SK-N-SH (cell line): ENCODE data around the gene ATP5F1D. TPM values are rescaled to one million over a fixed set of nuclear protein-coding genes. Genes with fewer than 3 reads are reported as not detected.

Experiments
- CTCF ChIA-PET: fragments of 300-600, 350-600 bp; formaldehyde crosslinking; extraction: SDS; loops from one replicate; lab custom pipeline; 2021; lab: Yijun Ruan, JAX
- POLR2A ChIA-PET: fragments of 350-600 bp; sonication (Branson Sonifier 250); formaldehyde crosslinking; extraction: SDS; loops from one replicate; lab custom pipeline; 2020; ENCODE audit warnings: antibody characterized with exemption, inconsistent platforms; lab: Yijun Ruan, JAX
- DNase-seq: peaks from one replicate; pipeline ENCODE4 v3.0.0; 2012
- H2AFZ ChIP-seq: fragments of 200-600 bp; sonication (generic); 2 replicates; pipeline ENCODE4 v1.8.1; 2016; ENCODE audit warnings: antibody characterized with exemption, mild to moderate bottlenecking, low read depth
- H3F3A ChIP-seq: fragments of 200-600 bp; sonication (generic); replicated peaks from 2 replicates; pipeline ENCODE3; 2016; ENCODE audit warnings: antibody characterized with exemption, mild to moderate bottlenecking; ENCODE audit not compliant: insufficient read depth
- H3K27ac ChIP-seq, 2 experiments: fragments of 200-500 bp in 1 of 2; fragments of 200-600 bp in 1 of 2; sonication (Bioruptor generic) in 1 of 2; sonication (generic), shearing (Covaris generic) in 1 of 2; 2 replicates each; pipeline versions ENCODE4 v1.5.1 to v1.6.1; 2014 to 2016; ENCODE audit warnings: low read depth in 2 of 2, inconsistent platforms in 1 of 2, low read length in 1 of 2, mild to moderate bottlenecking in 1 of 2, mixed read lengths in 1 of 2
- H3K27me3 ChIP-seq: fragments of 200-600 bp; sonication (generic), shearing (Covaris generic); 2 replicates; pipeline ENCODE4 v1.6.1; 2016; ENCODE audit warnings: mixed run types; ENCODE audit not compliant: insufficient read depth
- H3K36me3 ChIP-seq, 2 experiments: fragments of 200-500 bp in 1 of 2; fragments of 200-600 bp in 1 of 2; sonication (Bioruptor generic) in 1 of 2; sonication (generic) in 1 of 2; replicated peaks in 1 of 2; 2 replicates each; pipeline versions ENCODE3 to v1.5.1; 2014 to 2016; ENCODE audit warnings: low read length in 1 of 2, mild to moderate bottlenecking in 1 of 2; ENCODE audit not compliant: insufficient read depth in 2 of 2, control insufficient read depth in 1 of 2
- H3K4me1 ChIP-seq, 2 experiments: fragments of 200-500 bp in 1 of 2; fragments of 200-600 bp in 1 of 2; sonication (Bioruptor generic) in 1 of 2; sonication (generic), shearing (Covaris generic) in 1 of 2; 2 replicates each; pipeline versions ENCODE4 v1.5.1 to v1.6.1; 2014 to 2016; ENCODE audit warnings: low read depth in 1 of 2, low read length in 1 of 2, mixed run types in 1 of 2; ENCODE audit not compliant: insufficient read depth in 2 of 2, control insufficient read depth in 1 of 2
- H3K4me2 ChIP-seq: fragments of 200-600 bp; sonication (generic), shearing (Covaris generic); 2 replicates; pipeline ENCODE4 v1.6.1; 2017; ENCODE audit warnings: mixed run types
- H3K4me3 ChIP-seq, 2 experiments: fragments of 200-500 bp in 1 of 2; fragments of 200-600 bp in 1 of 2; sonication (Bioruptor generic) in 1 of 2; sonication (generic), shearing (Covaris generic) in 1 of 2; 2 replicates each; pipeline versions ENCODE4 v1.5.1 to v1.8.1; 2014 to 2016; ENCODE audit warnings: low read depth in 2 of 2, inconsistent platforms in 1 of 2, low read length in 1 of 2, mild to moderate bottlenecking in 1 of 2, mixed read lengths in 1 of 2, moderate library complexity in 1 of 2
- H3K79me2 ChIP-seq: fragments of 200-600 bp; sonication (generic); 2 replicates; pipeline ENCODE4 v1.8.1; 2017; ENCODE audit warnings: mild to moderate bottlenecking; ENCODE audit not compliant: insufficient read depth
- H3K9ac ChIP-seq: fragments of 200-600 bp; sonication (generic); 2 replicates; pipeline ENCODE4 v1.6.1; 2017; ENCODE audit warnings: mixed run types
- H3K9me2 ChIP-seq: fragments of 200-600 bp; sonication (generic); 2 replicates; pipeline ENCODE4 v1.6.1; 2017; ENCODE audit warnings: mixed run types
- H3K9me3 ChIP-seq: fragments of 200-600 bp; sonication (generic); 2 replicates; pipeline ENCODE4 v1.6.1; 2017; ENCODE audit warnings: mixed run types, mild to moderate bottlenecking, moderate library complexity
- H4K20me1 ChIP-seq: fragments of 200-600 bp; sonication (generic); 2 replicates; pipeline ENCODE4 v1.6.1; 2017; ENCODE audit warnings: mild to moderate bottlenecking, mixed run types; ENCODE audit not compliant: insufficient read depth
- CHD2 ChIP-seq: fragments of 150-350 bp; IDR thresholded peaks from 2 replicates; pipeline ENCODE4 v1.6.1; 2018; ENCODE audit warnings: low read length; ENCODE audit not compliant: partially characterized antibody
- EP300 ChIP-seq, 2 experiments: IDR thresholded peaks; 2 replicates each; pipeline versions ENCODE4 v1.4.0 to v1.6.1; 2012; ENCODE audit warnings: borderline replicate concordance in 1 of 2, low read depth in 1 of 2, low read length in 1 of 2
- FOSL2 ChIP-seq: IDR thresholded peaks from 2 replicates; pipeline ENCODE4 v1.4.0; 2012; ENCODE audit warnings: low read depth, mild to moderate bottlenecking, moderate library complexity, borderline replicate concordance
- FOXJ3 ChIP-seq: sonication (generic); formaldehyde crosslinking; IDR thresholded peaks from 2 replicates; pipeline ENCODE4 v1.5.1; 2020; ENCODE audit warnings: mild to moderate bottlenecking, missing genetic modification reagents
- FOXM1 ChIP-seq: IDR thresholded peaks from 2 replicates; pipeline ENCODE4 v1.4.0; 2012; ENCODE audit warnings: low read depth, mild to moderate bottlenecking
- GABPA ChIP-seq: IDR thresholded peaks from 2 replicates; pipeline ENCODE4 v1.4.0; 2012; ENCODE audit warnings: low read depth, mild to moderate bottlenecking
- IRF3 ChIP-seq: fragments of 150-350 bp; IDR thresholded peaks from 2 replicates; pipeline ENCODE4 v1.6.1; 2016; ENCODE audit warnings: mild to moderate bottlenecking, low read depth, low read length
- JUND ChIP-seq: IDR thresholded peaks from 2 replicates; pipeline ENCODE4 v1.4.0; 2012
- MAX ChIP-seq: IDR thresholded peaks from 2 replicates; pipeline ENCODE4 v1.4.0; 2012; ENCODE audit warnings: low read depth
- NFIC ChIP-seq: IDR thresholded peaks from 2 replicates; pipeline ENCODE4 v1.4.0; 2012; ENCODE audit warnings: borderline replicate concordance
- NRF1 ChIP-seq: IDR thresholded peaks from 2 replicates; pipeline ENCODE4 v1.6.1; 2012; ENCODE audit warnings: low read depth, mild to moderate bottlenecking, low read length
- PBX3 ChIP-seq: IDR thresholded peaks from 2 replicates; pipeline ENCODE4; 2012
- POLR2AphosphoS5 ChIP-seq: IDR thresholded peaks from 2 replicates; pipeline ENCODE4 v1.6.1; 2012; ENCODE audit warnings: low read depth, low read length
- RFX5 ChIP-seq: IDR thresholded peaks from 2 replicates; pipeline ENCODE4 v1.6.1; 2012; ENCODE audit warnings: mild to moderate bottlenecking, improper control_type of control experiment, low read length
- TAF1 ChIP-seq: IDR thresholded peaks from 2 replicates; pipeline ENCODE4 v1.6.1; 2012; ENCODE audit warnings: low read depth, mild to moderate bottlenecking, low read length, moderate library complexity, borderline replicate concordance
- TCF12 ChIP-seq: IDR thresholded peaks from 2 replicates; pipeline ENCODE4 v1.4.0; 2012
- TEAD4 ChIP-seq: IDR thresholded peaks from 2 replicates; pipeline ENCODE4 v1.4.0; 2012; ENCODE audit warnings: mild to moderate bottlenecking, borderline replicate concordance; ENCODE audit not compliant: insufficient read depth
- USF1 ChIP-seq: IDR thresholded peaks from 2 replicates; pipeline ENCODE4 v1.4.0; 2012; ENCODE audit warnings: low read depth, borderline replicate concordance
- WGBS: methylation state at CpG from one replicate; pipeline ENCODE4 v1.1.6; 2017; ENCODE audit warnings: low lambda C conversion rate; 5-methylcytosine and 5-hydroxymethylcytosine counted together
- polyA plus RNA-seq, 3 experiments: library from polyadenylated mRNA; depleted of rRNA; stranded (reverse); fragments of >200 nt; gene quantifications; 2 replicates each; pipeline ENCODE4 v1.2.3, GENCODE V29; 2012

ATP5F1D gene
- polyA plus RNA-seq, 1 of the 3 experiments (the other 2 are of a cell fraction), result 226 TPM

- POLR2A ChIA-PET, result interaction anchor here (1.1 to 1.7 kb wide), 2 partner anchors 10 to 43 kb away, joined by 4 to 6 read pairs; partner anchors contain the start of gene CIRBP
Measured at GRCh38 chr19:1226227-1226518, 15.4 kb upstream of the ATP5F1D start.

GRCh38 chr19:1226522-1227303 is 14.8 kb upstream of the ATP5F1D start:
- no peak overlapping the region for H2AFZ ChIP-seq
- WGBS, result no CpG with 5 or more reads among the region's 50 CpGs
- H3K4me1 ChIP-seq, result peaks cover 0 to 5% of the 10 kb centered on the region in 2 experiments; a peak in 1 of 4 replicates
- CTCF ChIA-PET, result interaction anchor here (1.2 to 2.3 kb wide), 5 partner anchors 10 to 114 kb away, joined by 4 to 12 read pairs (median 6); partner anchors contain the start of gene ATP5F1D
- H3K79me2 ChIP-seq, result no peaks in the 10 kb centered on the region
- TF ChIP-seq FOXM1 (no peak), POLR2AphosphoS5 (peak; percentile 20; the same call in 1 of the 2 replicates), FOSL2 (no peak), PBX3 (no peak), TEAD4 (no peak)
- DNase-seq, result no peak
- H3K9ac ChIP-seq, result no peak overlapping the region
- H3K36me3 ChIP-seq, result peaks cover 0 to 52% of the 10 kb centered on the region in 2 experiments
- H4K20me1 ChIP-seq, result peaks cover 11% of the 10 kb centered on the region; the same call in 1 of the 2 replicates
- POLR2A ChIA-PET, result interaction anchor here (1.7 kb wide), 1 partner anchor 43 kb away, joined by 4 read pairs; the partner anchor contains the start of gene CIRBP
- no peaks in the 10 kb centered on the region for H3F3A ChIP-seq
- H3K9me3 ChIP-seq, result no peaks in the 10 kb centered on the region
- no peak overlapping the region for H3K4me2 ChIP-seq
- no peak overlapping the region for H3K4me3 ChIP-seq
- no peaks in the 10 kb centered on the region for H3K9me2 ChIP-seq
- H3K27ac ChIP-seq, result no peak overlapping the region
- H3K27me3 ChIP-seq, result no peaks in the 10 kb centered on the region

More at GRCh38 chr19:1226227-1226518, 15.4 kb upstream of the ATP5F1D start:
- H3K4me3 ChIP-seq, result no peak overlapping the region
- TF ChIP-seq USF1, result no peak
- no peak for TF ChIP-seq JUND
- TF ChIP-seq FOXJ3 (CRISPR knock-in tag), result no peak
- no peak for TF ChIP-seq CHD2
- no peak for TF ChIP-seq MAX
- TF ChIP-seq FOSL2, result no peak
- no peak for TF ChIP-seq RFX5
- no peak for TF ChIP-seq NRF1
- no peak for TF ChIP-seq TCF12
- TF ChIP-seq TAF1, result no peak
- TF ChIP-seq IRF3, result no peak
- no peak for TF ChIP-seq GABPA
- TF ChIP-seq EP300 (IDR thresholded peaks at IDR 0.05; ENCODE audit: borderline replicate concordance in 1 of 2, low read depth in 1 of 2, low read length in 1 of 2), result no peak
- TF ChIP-seq NFIC, result no peak
- peaks cover 11% of the 10 kb centered on the region; the same call in 1 of the 2 replicates for H4K20me1 ChIP-seq
- no peak overlapping the region for H3K9ac ChIP-seq
- peaks cover under 1% of the 10 kb centered on the region; the same call in 1 of the 2 replicates for H3K79me2 ChIP-seq
- H3K4me1 ChIP-seq, result peaks cover 0 to 5% of the 10 kb centered on the region in 2 experiments; a peak in 1 of 4 replicates
- no peaks in the 10 kb centered on the region for H3K9me3 ChIP-seq
- H3K9me2 ChIP-seq, result no peaks in the 10 kb centered on the region
- peaks cover under 1% of the 10 kb centered on the region for H3F3A ChIP-seq
- no peak overlapping the region for H2AFZ ChIP-seq
- H3K27ac ChIP-seq, result no peak overlapping the region
- CTCF ChIA-PET, result interaction anchor here (0.7 to 2.2 kb wide), 8 partner anchors 10 to 196 kb away, joined by 3 to 12 read pairs (median 6); partner anchors contain the start of gene ATP5F1D
- no peak overlapping the region for H3K4me2 ChIP-seq
- DNase-seq, result no peak
- H3K36me3 ChIP-seq, result peaks cover 0 to 54% of the 10 kb centered on the region in 2 experiments
- WGBS, result no CpG with 5 or more reads among the region's 11 CpGs
- H3K27me3 ChIP-seq, result no peaks in the 10 kb centered on the region
